Adrenal gland (tissue), 5 donors: ENCODE measurements around the gene GPC6.

Source experiments
- CTCF ChIP-seq, 6 experiments: fragments of 450-650 bp in 4 of 6; fragments of 200-600 bp in 2 of 6; sonication (generic) in 1 of 6; IDR thresholded peaks; 1 replicate in 5 of 6; 2 replicates in 1 of 6; pipeline versions ENCODE4 v1.5.1 to v1.8.0; 2016 to 2021; ENCODE audit warnings: antibody characterized with exemption in 6 of 6, mild to moderate bottlenecking in 2 of 6, moderate library complexity in 1 of 6
- POLR2A ChIP-seq, 2 donors: fragments of 450-650 bp; IDR thresholded peaks; one replicate each; pipeline ENCODE4 v1.6.1; 2017; ENCODE audit warnings: antibody characterized with exemption in 2 of 2, mild to moderate bottlenecking in 2 of 2, moderate library complexity in 1 of 2
- donor health status: DM: no; HTN: no; CAD: no.

DNA sequence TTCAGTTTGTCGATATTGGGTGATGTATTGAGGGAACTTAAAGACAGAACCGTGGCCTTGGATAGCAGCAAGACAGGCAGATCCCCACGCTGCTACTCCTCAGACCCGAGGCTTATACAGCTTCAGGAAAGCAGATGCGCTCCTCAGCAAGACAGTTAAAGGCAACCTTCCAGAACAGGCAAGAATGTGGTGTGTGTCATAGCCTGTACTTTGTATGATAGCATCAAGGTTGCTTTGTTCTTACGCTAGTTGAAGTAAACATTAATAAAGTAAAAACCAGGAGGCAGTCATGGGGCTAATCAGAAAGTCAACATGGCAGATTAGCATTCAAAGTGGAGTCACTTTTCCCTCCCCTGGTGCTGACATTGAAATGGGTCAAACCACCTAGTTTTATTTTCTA, 779.7 kb downstream of the GPC6 start:
- TF ChIP-seq CTCF (IDR thresholded peaks at IDR 0.05) (no peak), POLR2A (IDR thresholded peaks at IDR 0.05) (no peak)
